Smooth muscle cell (in vitro differentiated cells): ENCODE data around the gene NAPSA. TPM values are rescaled to one million over a fixed set of nuclear protein-coding genes. Genes with fewer than 3 reads are reported as not detected.

ENCODE experiments used
- DNase-seq: peaks from one replicate; lab custom pipeline; 2025; ENCODE audit not compliant: unreplicated experiment; lab: John Stamatoyannopoulos, UW
- H2AFZ ChIP-seq: fragments of 200-600 bp; sonication (generic); 2 replicates; pipeline ENCODE4 v1.6.0; 2016; ENCODE audit warnings: antibody characterized with exemption, low read depth, mild to moderate bottlenecking
- H3F3A ChIP-seq: fragments of 200-600 bp; sonication (generic); 2 replicates; pipeline ENCODE4 v1.6.0; 2017; ENCODE audit warnings: antibody characterized with exemption, low read depth
- H3K27ac ChIP-seq: fragments of 200-600 bp; sonication (generic); 2 replicates; pipeline ENCODE4 v1.5.1; 2016; ENCODE audit warnings: low read depth, mild to moderate bottlenecking
- H3K27me3 ChIP-seq: fragments of 200-600 bp; sonication (generic); 2 replicates; pipeline ENCODE4 v1.6.1; 2016; ENCODE audit warnings: low read depth, mild to moderate bottlenecking
- H3K36me3 ChIP-seq: fragments of 200-600 bp; sonication (generic); 2 replicates; pipeline ENCODE4 v1.5.1; 2016; ENCODE audit warnings: low read depth
- H3K4me1 ChIP-seq: fragments of 200-600 bp; sonication (generic); 2 replicates; pipeline ENCODE4 v1.5.1; 2016; ENCODE audit warnings: low read depth
- H3K4me2 ChIP-seq: fragments of 200-600 bp; sonication (generic); 2 replicates; pipeline ENCODE4 v1.6.0; 2016; ENCODE audit warnings: mild to moderate bottlenecking
- H3K4me3 ChIP-seq: fragments of 200-600 bp; sonication (generic); 2 replicates; pipeline ENCODE4 v1.5.1; 2016; ENCODE audit warnings: mild to moderate bottlenecking
- H3K79me2 ChIP-seq: fragments of 200-600 bp; sonication (generic); 2 replicates; pipeline ENCODE4 v1.6.0; 2016; ENCODE audit warnings: low read depth, mild to moderate bottlenecking
- H3K9ac ChIP-seq: fragments of 200-600 bp; sonication (generic); 2 replicates; pipeline ENCODE4 v1.6.0; 2016; ENCODE audit warnings: low read depth
- H3K9me3 ChIP-seq: fragments of 200-600 bp; sonication (generic); replicated peaks from 2 replicates; pipeline ENCODE4 v1.5.1; 2016; ENCODE audit warnings: low read depth
- H4K20me1 ChIP-seq: fragments of 200-600 bp; sonication (generic); 2 replicates; pipeline ENCODE4 v1.6.0; 2016; ENCODE audit warnings: low read depth
- CTCF ChIP-seq: fragments of 200-600 bp; sonication (generic); IDR thresholded peaks from 2 replicates; pipeline ENCODE4 v1.5.1; 2017; ENCODE audit warnings: borderline replicate concordance, mild to moderate bottlenecking, antibody characterized with exemption; ENCODE audit not compliant: insufficient read depth, poor library complexity, severe bottlenecking
- WGBS: methylation state at CpG from one replicate; pipeline ENCODE4 v1.1.7; 2016; ENCODE audit warnings: low lambda C conversion rate; 5-methylcytosine and 5-hydroxymethylcytosine counted together
- polyA plus RNA-seq: library from polyadenylated mRNA; unstranded; fragments of >200 nt; fragmentation: Nextera tagmentation; extraction: Ambion mirVana; gene quantifications from 2 replicates; pipeline ENCODE4 v1.2.1, GENCODE V29; 2016
- total RNA-seq: library from RNA; depleted of rRNA; stranded (reverse); fragments of >200 nt; gene quantifications from 2 replicates; pipeline ENCODE4 v1.2.3, GENCODE V29; 2014

Gene NAPSA
- total and polyA plus RNA-seq, 2 experiments from 2014 or later, result 0.27 to 0.65 TPM

- H3K27me3 ChIP-seq, result peaks cover 6% of the 10 kb centered on the region
- TF ChIP-seq CTCF, result no peak
- peak overlapping the region; percentile 61 for H3K9ac ChIP-seq
- peaks cover 13% of the 10 kb centered on the region for H3K4me1 ChIP-seq
- peak overlapping the region; percentile 23 for H2AFZ ChIP-seq
- no peak for DNase-seq
- peak overlapping the region; percentile 90 for H3K4me2 ChIP-seq
- H3K27ac ChIP-seq, result peak overlapping the region; percentile 82
- H3K4me3 ChIP-seq, result peak overlapping the region; percentile 51
- no peaks in the 10 kb centered on the region for H3K79me2 ChIP-seq
- H3F3A ChIP-seq, result peaks cover 14% of the 10 kb centered on the region
- WGBS, result 8% methylated on average over 20 of the region's 20 CpGs
- no peaks in the 10 kb centered on the region for H3K36me3 ChIP-seq
- no peaks in the 10 kb centered on the region for H3K9me3 ChIP-seq
- peaks cover 6% of the 10 kb centered on the region for H4K20me1 ChIP-seq
Observed at GRCh38 chr19:50332244-50333038, 33.0 kb downstream of the NAPSA start.

GRCh38 chr19:50331994-50332243 lies 33.5 kb downstream of the NAPSA start:
- no peaks in the 10 kb centered on the region for H3K9me3 ChIP-seq
- peaks cover 14% of the 10 kb centered on the region for H3F3A ChIP-seq
- no peak for DNase-seq
- H3K4me2 ChIP-seq, result peak overlapping the region; percentile 90
- no peak overlapping the region for H3K27ac ChIP-seq
- peaks cover 13% of the 10 kb centered on the region for H3K4me1 ChIP-seq
- no peak overlapping the region for H3K9ac ChIP-seq
- H4K20me1 ChIP-seq, result peaks cover 11% of the 10 kb centered on the region
- H3K4me3 ChIP-seq, result peak overlapping the region; percentile 51
- peaks cover 11% of the 10 kb centered on the region for H3K27me3 ChIP-seq
- H2AFZ ChIP-seq, result no peak overlapping the region
- H3K79me2 ChIP-seq, result no peaks in the 10 kb centered on the region
- no peak for TF ChIP-seq CTCF
- H3K36me3 ChIP-seq, result no peaks in the 10 kb centered on the region
- WGBS, result 29% methylated on average over 2 of the region's 2 CpGs

- Histone ChIP-seq H3K27me3 (peaks cover 16% of the 10 kb centered on the region), H3K9ac (no peak overlapping the region), H3K36me3 (no peaks in the 10 kb centered on the region), H3K4me1 (peaks cover 16% of the 10 kb centered on the region), H3K4me3 (peak overlapping the region; percentile 51), H3K79me2 (no peaks in the 10 kb centered on the region), H3K27ac (no peak overlapping the region), H4K20me1 (peaks cover 16% of the 10 kb centered on the region), H2AFZ (no peak overlapping the region), H3K4me2 (peak overlapping the region; percentile 90), H3K9me3 (no peaks in the 10 kb centered on the region), H3F3A (peaks cover 14% of the 10 kb centered on the region)
- TF ChIP-seq CTCF, result no peak
- no peak for DNase-seq
- WGBS, result 21% methylated on average over 6 of the region's 10 CpGs
Observed at GRCh38 chr19:50331221-50331993, 34.0 kb downstream of the NAPSA start.
